Cardiac muscle cell (in vitro differentiated cells and primary cell): ENCODE measurements around the gene EEPD1. TPM values are rescaled to one million over a fixed set of nuclear protein-coding genes. Genes with fewer than 3 reads are reported as not detected.

Experiments
- DNase-seq, 2 donors: peaks; one replicate each; pipeline versions ENCODE4 v3.0.0 to v3.0.0-alpha.2; 2010 to 2017; ENCODE audit warnings: low read depth in 1 of 2, low spot score in 1 of 2
- H3K27ac ChIP-seq: fragments of 200-600 bp; sonication (generic); 2 replicates; pipeline ENCODE4 v1.5.1; 2016
- H3K27me3 ChIP-seq: fragments of 200-600 bp; sonication (generic); 2 replicates; pipeline ENCODE4 v1.6.0; 2016; ENCODE audit warnings: control low read depth
- H3K36me3 ChIP-seq: fragments of 200-600 bp; sonication (generic); 2 replicates; pipeline ENCODE4 v1.5.1; 2016; ENCODE audit warnings: control low read depth
- H3K4me1 ChIP-seq: fragments of 200-600 bp; sonication (generic); 2 replicates; pipeline ENCODE4 v1.8.1; 2017; ENCODE audit warnings: low read depth, mild to moderate bottlenecking, mixed run types
- H3K4me3 ChIP-seq: fragments of 200-600 bp; sonication (generic); 2 replicates; pipeline ENCODE4 v1.5.1; 2016; ENCODE audit warnings: mild to moderate bottlenecking
- H3K9me3 ChIP-seq: fragments of 200-600 bp; sonication (generic); 2 replicates; pipeline ENCODE4 v1.5.1; 2017; ENCODE audit warnings: low read depth, mild to moderate bottlenecking, control low read depth
- CTCF ChIP-seq: IDR thresholded peaks from 2 replicates; pipeline ENCODE4 v1.5.1; 2012; ENCODE audit warnings: low read depth, mild to moderate bottlenecking, low read length
- polyA plus RNA-seq: library from polyadenylated mRNA; unstranded; fragments of >200 nt; fragmentation: Nextera tagmentation; extraction: Ambion mirVana; gene quantifications from 2 replicates; pipeline ENCODE4 v1.2.1, GENCODE V29; 2016
- total RNA-seq: library from RNA; depleted of rRNA; stranded (reverse); fragments of >200 nt; gene quantifications from 2 replicates; pipeline ENCODE4 v1.2.3, GENCODE V29; 2016

The EEPD1 gene
- total and polyA plus RNA-seq, 2 experiments from 2014 or later = 4.8 to 11.9 TPM

DNA sequence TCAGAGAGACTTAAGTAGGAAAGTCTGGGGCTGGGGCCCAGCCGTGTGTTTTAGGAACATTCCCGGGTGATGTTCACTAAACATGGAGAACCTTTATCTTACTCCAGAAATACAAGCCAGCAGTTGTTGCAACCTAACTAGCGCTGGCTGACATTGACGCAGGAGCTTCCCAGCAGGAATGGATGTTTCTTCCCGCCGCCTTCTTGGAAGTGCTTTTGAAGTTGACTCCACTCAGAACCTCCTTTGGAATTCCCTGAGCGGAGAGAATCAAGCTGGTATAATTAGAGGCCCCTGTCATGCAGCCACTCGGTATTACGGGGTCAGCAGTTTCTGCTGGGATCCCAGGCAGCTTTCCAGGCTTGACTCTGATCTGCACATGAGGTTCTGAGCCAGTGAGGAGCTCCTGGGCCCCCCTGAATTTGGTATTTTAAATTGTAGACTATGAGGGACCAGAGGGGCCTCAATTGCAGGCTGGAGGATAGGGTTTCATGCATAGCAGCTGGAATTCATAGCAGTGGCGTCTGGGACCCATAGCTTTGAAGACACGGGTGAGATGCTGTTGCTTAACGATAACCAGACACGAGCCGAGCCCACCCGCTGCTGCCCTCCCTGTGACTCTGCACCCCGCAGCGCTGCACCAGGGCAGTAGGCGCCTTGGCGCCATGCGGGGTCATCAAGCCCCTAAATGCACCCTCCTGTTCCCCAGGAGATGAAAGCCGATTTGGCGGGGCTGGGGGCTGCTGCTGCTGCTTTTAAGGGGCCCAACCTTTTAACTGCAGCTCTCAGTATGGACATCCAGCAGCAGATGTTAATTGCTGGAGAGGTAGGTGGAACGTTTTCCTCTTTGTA lies 61.8 kb downstream of the EEPD1 start:
- peak; percentile 57 to 59 for DNase-seq
- Histone ChIP-seq H3K27me3 (no peaks in the 10 kb centered on the region), H3K4me1 (peaks cover 24% of the 10 kb centered on the region), H3K27ac (peak overlapping the region; percentile 44), H3K9me3 (no peaks in the 10 kb centered on the region), H3K36me3 (no peaks in the 10 kb centered on the region), H3K4me3 (no peak overlapping the region)
- no peak for TF ChIP-seq CTCF

GRCh38 chr7:36215457-36215765 lies 62.4 kb downstream of the EEPD1 start:
- TF ChIP-seq CTCF = no peak
- no peaks in the 10 kb centered on the region for H3K36me3 ChIP-seq
- no peaks in the 10 kb centered on the region for H3K27me3 ChIP-seq
- peak overlapping the region; percentile 44 for H3K27ac ChIP-seq
- H3K4me1 ChIP-seq = peaks cover 24% of the 10 kb centered on the region
- no peak for DNase-seq
- H3K9me3 ChIP-seq = no peaks in the 10 kb centered on the region
- no peak overlapping the region for H3K4me3 ChIP-seq

GRCh38 chr7:36216063-36216684 lies 63.1 kb downstream of the EEPD1 start:
- Histone ChIP-seq H3K4me3 (no peak overlapping the region), H3K9me3 (no peaks in the 10 kb centered on the region), H3K27me3 (no peaks in the 10 kb centered on the region), H3K36me3 (no peaks in the 10 kb centered on the region), H3K27ac (peak overlapping the region; percentile 44), H3K4me1 (peaks cover 24% of the 10 kb centered on the region)
- TF ChIP-seq CTCF = no peak
- peak in 1 of 2 donors; percentile 44 for DNase-seq

GRCh38 chr7:36217211-36217960 lies 64.3 kb downstream of the EEPD1 start:
- no peak for TF ChIP-seq CTCF
- H3K4me3 ChIP-seq = no peak overlapping the region
- H3K27me3 ChIP-seq = no peaks in the 10 kb centered on the region
- H3K4me1 ChIP-seq = peaks cover 18% of the 10 kb centered on the region
- H3K36me3 ChIP-seq = no peaks in the 10 kb centered on the region
- no peak overlapping the region for H3K27ac ChIP-seq
- H3K9me3 ChIP-seq = no peaks in the 10 kb centered on the region
- no peak for DNase-seq

GRCh38 chr7:36217961-36218284 lies 64.9 kb downstream of the EEPD1 start:
- no peak for TF ChIP-seq CTCF
- no peak for DNase-seq
- Histone ChIP-seq H3K27me3 (no peaks in the 10 kb centered on the region), H3K4me1 (peaks cover 18% of the 10 kb centered on the region), H3K4me3 (no peak overlapping the region), H3K27ac (no peak overlapping the region), H3K36me3 (no peaks in the 10 kb centered on the region), H3K9me3 (no peaks in the 10 kb centered on the region)
